Measurements from ENCODE around the gene TNFRSF19.

Gene TNFRSF19

GRCh38 chr13:23549724-23550123 is 20.5 kb upstream of the TNFRSF19 start:
- TF ChIP-seq, protein P1, sequence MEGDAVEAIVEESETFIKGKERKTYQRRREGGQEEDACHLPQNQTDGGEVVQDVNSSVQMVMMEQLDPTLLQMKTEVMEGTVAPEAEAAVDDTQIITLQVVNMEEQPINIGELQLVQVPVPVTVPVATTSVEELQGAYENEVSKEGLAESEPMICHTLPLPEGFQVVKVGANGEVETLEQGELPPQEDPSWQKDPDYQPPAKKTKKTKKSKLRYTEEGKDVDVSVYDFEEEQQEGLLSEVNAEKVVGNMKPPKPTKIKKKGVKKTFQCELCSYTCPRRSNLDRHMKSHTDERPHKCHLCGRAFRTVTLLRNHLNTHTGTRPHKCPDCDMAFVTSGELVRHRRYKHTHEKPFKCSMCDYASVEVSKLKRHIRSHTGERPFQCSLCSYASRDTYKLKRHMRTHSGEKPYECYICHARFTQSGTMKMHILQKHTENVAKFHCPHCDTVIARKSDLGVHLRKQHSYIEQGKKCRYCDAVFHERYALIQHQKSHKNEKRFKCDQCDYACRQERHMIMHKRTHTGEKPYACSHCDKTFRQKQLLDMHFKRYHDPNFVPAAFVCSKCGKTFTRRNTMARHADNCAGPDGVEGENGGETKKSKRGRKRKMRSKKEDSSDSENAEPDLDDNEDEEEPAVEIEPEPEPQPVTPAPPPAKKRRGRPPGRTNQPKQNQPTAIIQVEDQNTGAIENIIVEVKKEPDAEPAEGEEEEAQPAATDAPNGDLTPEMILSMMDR (IDR thresholded peaks at IDR 0.05) = no peak
- no peak for DNase-seq (ENCODE audit: low spot score)
- no peak overlapping the region for H3K4me3 ChIP-seq
- no peak overlapping the region for H3K27ac ChIP-seq

DNA sequence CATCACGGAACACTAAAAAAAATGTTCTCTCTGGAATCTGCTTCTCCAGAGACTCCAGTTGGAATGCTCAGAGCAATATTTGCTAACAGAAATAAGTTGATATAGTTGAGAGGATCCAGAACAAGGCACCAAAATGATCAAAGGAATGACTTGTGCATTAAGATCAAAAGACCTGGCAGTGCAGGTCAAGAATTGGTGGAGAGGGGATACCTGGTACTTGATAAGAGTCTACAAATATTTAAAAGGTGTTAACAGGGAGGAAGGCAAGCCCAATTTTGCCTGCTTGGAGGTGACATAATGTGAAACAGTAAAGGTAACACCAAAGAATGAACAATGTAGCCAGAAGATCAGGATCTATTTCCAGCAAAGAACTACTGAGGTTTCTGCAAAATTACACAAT is 20.0 kb upstream of the TNFRSF19 start:
- no peak overlapping the region for H3K4me3 ChIP-seq
- no peak overlapping the region for H3K27ac ChIP-seq
- TF ChIP-seq, protein P1 (IDR thresholded peaks at IDR 0.05) = no peak
- DNase-seq (ENCODE audit: low spot score) = no peak

- no peak for DNase-seq (ENCODE audit: low spot score)
- TF ChIP-seq, protein P1 (IDR thresholded peaks at IDR 0.05) = no peak
- H3K27ac ChIP-seq = no peak overlapping the region
- no peak overlapping the region for H3K4me3 ChIP-seq
Observed at GRCh38 chr13:23551213-23552008, 18.8 kb upstream of the TNFRSF19 start.

DNA sequence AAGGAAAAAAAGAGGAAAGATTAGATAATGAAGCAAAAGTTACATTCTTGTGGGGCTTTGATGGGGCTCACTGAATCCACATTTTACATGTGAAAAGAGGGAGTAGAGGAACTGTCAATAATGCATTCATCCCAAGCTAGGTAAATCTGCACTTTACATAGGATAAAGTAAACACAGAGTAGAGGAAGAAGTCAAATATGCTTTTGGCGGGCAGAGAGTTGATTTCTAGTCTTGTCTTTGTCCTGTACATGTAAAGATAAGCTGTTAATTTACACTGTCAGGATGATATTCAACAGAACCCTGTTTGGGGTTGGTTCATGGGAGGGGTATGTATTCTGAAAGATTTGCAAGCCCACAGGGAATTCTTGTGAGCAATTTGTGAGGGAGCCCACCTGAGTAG is 18.0 kb upstream of the TNFRSF19 start:
- no peak overlapping the region for H3K27ac ChIP-seq

GRCh38 chr13:23552661-23553060 is 17.6 kb upstream of the TNFRSF19 start:
- H3K4me3 ChIP-seq = no peak overlapping the region
- TF ChIP-seq, protein P1 (IDR thresholded peaks at IDR 0.05) = no peak
- no peak overlapping the region for H3K27ac ChIP-seq
- DNase-seq (ENCODE audit: low spot score) = no peak

More for the DNA sequence above, 18.0 kb upstream of the TNFRSF19 start:
- H3K4me3 ChIP-seq = no peak overlapping the region
- TF ChIP-seq, protein P1 (IDR thresholded peaks at IDR 0.05) = no peak
- DNase-seq (ENCODE audit: low spot score) = no peak

- no peak for DNase-seq (ENCODE audit: low spot score)
- Histone ChIP-seq H3K4me3 (no peak overlapping the region), H3K27ac (no peak overlapping the region)
- TF ChIP-seq, protein P1 (IDR thresholded peaks at IDR 0.05) = no peak
Observed at GRCh38 chr13:23554000-23554399, 16.2 kb upstream of the TNFRSF19 start.

- no peak for DNase-seq (ENCODE audit: low spot score)
- TF ChIP-seq, protein P1 (IDR thresholded peaks at IDR 0.05) = no peak
- Histone ChIP-seq H3K27ac (no peak overlapping the region), H3K4me3 (no peak overlapping the region)
Observed at GRCh38 chr13:23557043-23557442, 13.2 kb upstream of the TNFRSF19 start.
